Measurements from ENCODE around the gene B3GAT2.
A peak's percentile ranks its signal among the peaks of the same experiment; 100 is the strongest.

Gene B3GAT2

DNA sequence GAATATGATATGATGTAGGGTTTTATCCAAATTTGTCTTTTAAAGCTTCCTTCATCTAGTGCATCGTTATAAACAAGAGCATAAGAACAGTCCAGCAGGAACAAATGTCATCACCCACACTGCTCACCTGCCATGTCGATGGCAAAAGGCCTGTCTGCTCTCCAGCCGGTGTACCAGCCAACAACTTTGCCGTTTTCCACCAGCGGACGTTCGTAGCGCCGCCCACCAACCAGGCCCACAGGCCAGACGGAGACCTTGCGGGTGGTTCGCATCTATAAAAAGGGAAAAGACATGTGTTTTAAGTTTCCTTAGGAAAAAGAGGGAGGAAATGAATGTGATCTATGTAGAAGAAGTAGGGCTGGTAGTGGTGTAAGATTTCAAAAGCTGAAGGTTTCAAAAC is 62.9 kb downstream of the B3GAT2 start:
- no peak for DNase-seq (ENCODE audit: low read depth in 2 of 2)

DNA sequence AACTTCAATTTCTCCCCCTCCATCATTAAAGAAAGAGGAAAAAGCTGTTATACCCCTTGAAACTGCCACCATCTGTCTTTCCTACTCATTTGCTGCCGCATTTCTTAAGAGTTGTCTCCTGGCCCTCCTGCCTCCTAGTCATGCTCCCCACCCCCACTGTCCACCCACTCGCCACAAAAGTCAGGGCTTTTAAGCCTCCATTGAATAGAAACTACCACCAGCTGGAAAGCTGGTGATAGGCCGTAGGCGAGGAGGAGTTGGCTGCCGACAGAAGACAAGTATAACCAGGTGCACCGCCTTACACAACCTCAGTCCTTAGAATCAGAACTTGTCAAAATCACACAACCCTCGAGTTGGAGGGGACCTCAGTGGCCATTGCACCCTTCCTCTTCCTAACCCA is 67.6 kb downstream of the B3GAT2 start:
- DNase-seq (ENCODE audit: low read depth in 2 of 2), result no peak

DNA sequence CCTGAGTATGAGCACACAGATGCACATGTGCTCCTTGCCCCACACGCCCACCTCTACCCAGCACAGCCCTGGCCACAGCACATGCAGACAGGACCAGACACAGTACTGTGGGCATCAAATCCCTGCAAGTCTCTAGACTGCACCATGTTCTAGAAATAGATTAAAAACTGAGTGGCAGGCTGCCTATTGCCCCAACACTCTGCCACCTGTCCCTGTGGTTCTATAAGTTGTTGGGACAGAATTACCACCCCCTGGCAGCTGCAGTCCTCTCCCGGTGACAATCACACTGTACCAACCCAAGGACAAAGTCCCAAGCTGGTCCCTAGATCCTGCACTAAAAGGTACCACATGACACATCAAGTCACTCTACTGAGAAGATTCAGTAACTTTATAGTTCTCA is 70.2 kb downstream of the B3GAT2 start:
- DNase-seq (ENCODE audit: low read depth in 2 of 2), result no peak

DNA sequence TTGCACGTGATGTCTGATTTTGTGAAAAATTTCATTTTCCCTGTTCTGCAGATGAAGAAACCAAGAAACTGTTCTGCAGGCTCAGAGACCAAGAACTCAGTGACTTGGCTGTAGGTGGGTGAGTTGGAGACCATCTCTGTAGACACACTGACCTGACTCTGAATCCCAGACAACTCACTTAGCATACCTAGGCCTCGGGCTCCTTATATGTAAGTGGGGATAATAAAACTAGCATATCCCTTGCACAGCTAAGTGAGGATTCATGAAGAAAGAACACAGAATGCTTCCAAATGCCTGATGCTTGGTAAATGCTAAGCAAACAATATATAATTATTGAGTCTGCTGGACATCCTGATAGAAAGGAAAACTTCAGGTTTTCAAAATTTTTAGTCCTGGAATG is 70.8 kb downstream of the B3GAT2 start:
- DNase-seq (ENCODE audit: low read depth in 2 of 2), result no peak

DNA sequence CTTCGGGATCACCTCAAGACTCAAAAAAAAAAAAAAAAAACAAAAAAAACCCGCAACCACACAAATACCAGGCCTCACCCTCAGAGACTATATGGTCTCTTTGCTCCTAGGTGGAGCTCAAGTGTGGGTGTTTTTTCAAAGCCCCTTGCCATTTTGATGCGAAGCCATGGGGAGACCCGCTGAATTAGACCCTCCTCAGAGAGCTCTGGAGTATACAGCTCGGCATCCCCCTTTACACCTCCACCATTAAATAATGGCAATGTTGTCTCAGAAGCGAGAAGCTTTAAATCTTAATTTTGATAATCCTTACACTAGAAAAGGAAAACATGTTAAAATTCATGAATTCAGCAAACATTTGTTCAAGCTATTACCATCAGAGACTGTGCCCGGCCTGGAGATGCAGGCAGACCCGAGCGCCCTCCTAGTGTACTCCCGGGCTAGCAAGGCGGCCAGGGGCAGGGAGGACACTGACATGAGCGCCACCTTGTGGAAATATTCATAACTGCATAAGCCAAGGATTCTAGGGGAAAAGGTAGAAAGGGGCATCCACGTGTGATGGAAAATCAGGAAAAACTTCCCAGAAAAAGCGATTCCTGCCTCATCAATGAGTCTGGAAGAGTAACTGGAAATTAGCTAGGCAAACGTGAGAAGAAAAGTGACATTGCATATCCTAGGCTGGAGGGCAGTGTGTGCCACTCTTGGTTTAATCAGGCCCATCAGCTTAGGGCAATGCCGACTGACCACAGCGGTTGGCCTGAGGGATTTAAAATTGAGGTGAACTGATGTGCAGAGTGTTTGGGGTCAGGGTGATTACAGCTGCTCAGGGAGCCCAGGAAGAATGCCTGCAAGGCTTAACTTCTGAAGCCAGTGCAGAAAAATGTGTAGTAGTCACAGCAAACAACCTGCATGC is 72.5 kb downstream of the B3GAT2 start:
- peak; percentile 6 to 8 for DNase-seq (ENCODE audit: low read depth in 2 of 2)

DNA sequence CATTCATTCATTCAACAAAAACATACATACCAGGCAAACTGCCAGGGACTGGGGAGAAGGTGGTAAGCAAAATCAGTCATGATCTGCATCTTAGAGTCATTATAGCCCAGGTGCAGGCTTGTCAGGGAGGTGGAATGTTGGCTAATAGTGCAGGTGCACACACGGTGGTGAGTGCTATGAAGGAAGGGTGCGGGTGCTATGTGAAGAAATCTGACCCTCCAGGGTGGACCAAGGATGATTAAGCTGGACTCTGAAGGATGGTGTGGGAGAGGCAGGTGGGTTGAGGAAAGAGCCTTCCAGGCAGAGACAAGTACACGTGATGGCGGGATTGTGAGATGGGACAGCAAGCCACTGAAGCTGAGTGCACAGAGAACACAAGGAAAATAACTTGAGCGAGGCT is 77.4 kb downstream of the B3GAT2 start:
- no peak for DNase-seq (ENCODE audit: low read depth in 2 of 2)

DNA sequence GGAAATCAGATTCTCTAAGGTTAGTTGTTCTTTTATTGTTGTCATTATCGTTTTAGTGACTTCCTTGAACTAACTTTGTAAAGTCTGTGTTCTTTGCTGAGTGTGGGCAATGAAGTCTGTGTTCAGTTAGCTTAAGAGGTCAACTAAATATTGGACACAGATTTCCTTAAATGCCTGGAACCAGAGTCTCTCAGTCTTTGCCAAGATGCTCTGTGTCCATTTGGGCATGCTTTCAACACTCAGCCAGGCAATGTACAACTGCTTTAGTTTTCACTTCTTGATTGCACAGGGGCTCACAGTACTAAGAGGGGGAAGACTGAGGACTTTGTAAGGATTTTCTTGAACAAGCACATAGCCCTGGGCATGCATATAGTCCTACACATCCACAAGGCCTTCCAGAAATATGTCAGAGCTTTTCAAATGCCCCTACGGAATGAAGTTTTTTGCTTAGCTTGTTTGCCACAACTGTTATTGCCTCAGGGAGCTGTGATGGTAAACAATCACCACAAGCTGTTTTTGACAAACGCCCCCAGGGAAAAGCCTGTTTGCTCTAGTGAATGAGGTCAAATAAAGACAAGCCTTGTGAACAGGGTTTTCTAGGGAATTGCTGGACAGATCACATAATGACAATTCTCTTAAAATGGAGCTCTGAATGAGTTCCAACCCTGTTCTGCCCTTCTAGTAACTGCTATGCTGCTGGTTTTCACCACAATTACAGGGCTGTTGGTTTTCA is 82.5 kb downstream of the B3GAT2 start:
- no peak for DNase-seq (ENCODE audit: low read depth in 2 of 2)

DNA sequence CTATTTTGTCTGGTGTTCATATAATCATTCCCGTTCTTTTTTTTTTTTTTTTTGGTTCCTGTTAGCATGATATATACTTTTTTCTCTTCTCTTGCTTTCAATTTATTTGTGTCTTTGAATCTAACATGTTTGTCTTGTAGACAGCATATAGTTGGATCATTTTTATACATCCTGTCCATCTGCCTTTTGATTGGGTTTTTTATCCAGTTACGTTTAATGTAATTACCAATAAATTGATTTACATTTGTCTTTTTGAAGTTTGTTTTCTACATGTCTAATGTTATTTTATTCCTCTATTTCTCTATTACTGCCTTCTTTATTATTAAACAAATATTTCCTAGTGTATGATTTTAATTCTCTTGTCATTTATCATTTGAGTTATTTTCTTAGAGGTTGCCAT is 84.4 kb downstream of the B3GAT2 start:
- DNase-seq (ENCODE audit: low read depth in 2 of 2), result no peak

DNA sequence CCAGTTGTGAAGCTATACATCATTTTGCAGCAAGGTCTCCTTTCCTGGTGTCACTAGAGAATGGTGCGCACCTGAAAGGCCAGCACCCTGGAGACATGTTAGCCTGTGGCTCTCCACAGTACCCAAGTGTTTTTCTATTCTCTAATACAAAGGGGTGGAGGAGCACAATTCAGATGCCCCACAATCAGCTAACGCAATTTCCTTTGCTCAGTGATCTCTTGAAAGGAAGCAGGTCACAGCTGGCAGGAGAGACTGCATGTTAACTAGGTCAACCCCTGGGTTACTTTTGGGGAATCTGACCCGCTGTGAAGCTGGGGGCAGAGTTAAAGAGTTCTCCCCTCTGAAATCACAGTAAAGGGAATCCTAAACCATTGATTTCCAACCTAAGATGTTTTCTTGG is 92.5 kb downstream of the B3GAT2 start:
- no peak for DNase-seq (ENCODE audit: low read depth in 2 of 2)

DNA sequence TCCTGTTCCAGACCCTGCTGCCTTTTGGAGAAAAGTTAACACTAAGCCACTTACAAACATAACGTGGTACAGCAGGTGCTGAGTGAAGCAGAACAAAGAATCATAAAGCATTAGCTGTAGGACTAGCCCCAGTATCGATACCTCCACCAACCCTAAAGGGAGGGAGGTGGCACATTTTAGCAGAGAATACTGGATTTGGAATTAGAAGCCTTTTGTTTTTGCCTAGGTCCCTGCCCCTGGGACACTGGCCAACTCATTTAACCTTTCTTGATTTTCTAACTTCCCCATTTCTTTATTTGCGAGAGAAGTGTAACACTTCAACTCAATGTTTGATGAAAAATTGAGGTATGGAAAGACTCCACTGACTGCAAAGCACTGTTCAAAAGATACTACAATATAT is 93.5 kb downstream of the B3GAT2 start:
- DNase-seq (ENCODE audit: low read depth in 2 of 2), result no peak

DNA sequence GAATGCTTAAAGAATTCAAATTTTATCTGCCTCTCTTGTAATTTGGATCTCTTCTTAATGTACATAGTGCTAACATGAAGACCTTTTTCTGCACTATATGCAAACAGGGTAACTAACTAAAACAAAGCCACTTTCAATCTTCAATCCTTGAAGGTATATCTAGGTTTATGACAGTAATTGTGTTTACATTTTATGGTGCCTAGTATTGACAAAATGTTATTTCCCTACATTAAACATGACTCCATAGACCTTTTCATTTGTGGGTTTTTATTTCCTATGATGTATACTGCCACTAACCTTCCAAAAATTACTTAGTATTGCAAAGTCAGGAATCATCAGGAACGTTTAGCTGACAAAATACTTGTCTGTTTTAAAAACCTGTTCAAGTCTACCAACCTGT is 95.9 kb downstream of the B3GAT2 start:
- DNase-seq (ENCODE audit: low read depth in 2 of 2), result no peak

DNA sequence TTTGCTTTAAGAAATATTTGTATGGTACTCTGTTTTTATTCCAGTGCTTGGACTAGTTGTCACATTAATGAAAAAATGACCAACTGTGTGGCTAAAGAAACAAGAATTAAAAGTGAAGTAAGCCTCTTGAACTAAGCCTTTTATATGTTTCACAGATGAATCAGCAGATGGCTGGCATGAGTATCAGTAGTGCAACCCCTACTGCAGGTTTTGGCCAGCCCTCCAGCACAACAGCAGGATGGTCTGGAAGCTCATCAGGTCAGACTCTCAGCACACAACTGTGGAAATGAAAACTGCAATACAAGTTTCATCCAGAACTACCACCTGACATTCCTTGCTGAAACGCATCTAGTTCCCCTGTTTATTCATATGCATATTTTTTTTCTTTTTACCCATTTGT is 96.8 kb downstream of the B3GAT2 start:
- no peak for DNase-seq (ENCODE audit: low read depth in 2 of 2)

DNA sequence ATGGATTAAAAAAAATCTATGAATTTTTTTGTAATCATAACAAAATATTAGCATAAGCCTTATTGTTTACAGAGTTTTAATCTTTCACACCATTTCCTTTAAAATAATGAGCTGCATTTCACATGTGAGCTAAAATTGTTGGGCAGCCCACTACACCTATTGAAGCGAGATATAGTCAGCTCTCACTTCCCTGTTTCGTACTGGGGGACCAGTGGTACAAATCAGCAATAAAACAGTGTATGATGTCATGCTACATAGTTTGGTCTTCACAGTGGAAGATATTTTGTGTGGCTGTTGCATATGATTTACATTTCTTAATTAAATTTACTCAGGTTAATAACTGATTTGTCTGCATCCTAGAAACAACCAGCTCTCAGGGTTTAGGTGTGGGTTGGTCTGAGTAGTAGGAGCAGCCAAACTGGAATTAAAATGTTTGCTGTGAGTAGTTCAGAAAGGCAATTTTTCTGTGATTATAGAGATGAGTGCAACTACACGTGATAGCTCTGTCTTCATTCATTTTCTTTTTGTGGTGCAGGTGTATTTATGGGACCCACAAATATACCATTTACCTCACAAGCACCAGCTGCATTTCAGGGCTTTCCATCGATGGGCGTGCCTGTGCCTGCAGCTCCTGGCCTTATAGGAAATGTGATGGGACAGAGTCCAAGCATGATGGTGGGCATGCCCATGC is 99.3 kb downstream of the B3GAT2 start:
- no peak for DNase-seq (ENCODE audit: low read depth in 2 of 2)

DNA sequence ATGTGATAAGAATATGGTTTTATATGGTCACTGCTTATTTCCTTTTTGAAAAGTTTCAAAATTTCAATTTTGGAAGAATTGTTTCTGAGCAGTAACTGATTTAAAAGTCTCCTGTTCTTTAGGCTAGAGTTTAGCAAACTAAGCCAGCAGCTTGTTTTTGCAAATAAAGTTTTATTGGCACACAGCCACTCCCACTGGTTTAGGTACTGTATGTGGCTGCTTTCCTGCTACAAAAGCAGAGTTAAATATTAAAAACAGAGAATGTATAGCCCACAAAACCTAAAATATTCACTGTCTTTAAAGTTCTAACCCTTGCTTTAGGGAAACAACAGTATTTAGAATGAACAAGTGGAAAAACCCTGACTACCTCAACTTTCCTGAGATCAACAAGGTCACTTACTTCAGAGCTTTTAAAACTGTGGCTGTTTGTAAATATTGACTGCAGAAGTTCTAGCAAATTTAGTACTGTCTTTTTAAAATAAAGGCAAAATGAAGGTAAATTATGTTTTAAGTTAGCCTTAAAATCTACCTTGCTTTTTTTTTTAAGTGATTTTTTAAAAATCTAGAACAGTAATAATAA is 104.1 kb downstream of the B3GAT2 start:
- no peak for DNase-seq (ENCODE audit: low read depth in 2 of 2)

DNA sequence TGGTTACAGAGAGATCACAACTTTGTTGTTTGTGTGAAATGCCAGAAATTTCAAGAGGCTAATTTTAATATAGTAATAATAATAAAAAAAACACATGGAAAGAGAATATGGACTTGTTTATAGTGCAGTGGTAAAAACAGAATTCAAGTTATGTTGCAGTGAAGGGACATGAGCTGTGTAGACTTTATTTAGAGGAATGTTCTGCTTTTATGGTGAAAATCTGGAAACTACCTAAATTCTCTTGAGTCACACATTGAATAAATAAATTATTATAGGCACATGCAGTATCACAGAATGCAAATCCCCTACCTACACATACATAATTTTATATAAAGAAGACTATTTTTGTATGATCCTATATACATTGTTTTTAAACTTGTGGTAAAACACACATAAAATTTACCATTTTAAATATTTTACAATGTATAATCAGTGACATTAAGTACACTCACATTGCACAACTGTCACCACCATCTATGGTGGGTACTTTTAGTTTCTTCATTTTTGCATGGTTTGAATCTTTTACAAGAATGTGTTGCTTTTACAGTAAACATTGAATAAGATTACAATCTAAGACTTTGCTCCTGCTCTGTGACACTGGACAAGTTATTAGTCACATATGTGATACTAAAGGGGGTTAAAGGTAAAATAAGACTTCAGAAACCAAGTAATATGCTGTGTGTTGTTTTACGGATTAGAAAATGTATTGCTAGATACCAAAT is 107.4 kb downstream of the B3GAT2 start:
- no peak for DNase-seq (ENCODE audit: low read depth in 2 of 2)

DNA sequence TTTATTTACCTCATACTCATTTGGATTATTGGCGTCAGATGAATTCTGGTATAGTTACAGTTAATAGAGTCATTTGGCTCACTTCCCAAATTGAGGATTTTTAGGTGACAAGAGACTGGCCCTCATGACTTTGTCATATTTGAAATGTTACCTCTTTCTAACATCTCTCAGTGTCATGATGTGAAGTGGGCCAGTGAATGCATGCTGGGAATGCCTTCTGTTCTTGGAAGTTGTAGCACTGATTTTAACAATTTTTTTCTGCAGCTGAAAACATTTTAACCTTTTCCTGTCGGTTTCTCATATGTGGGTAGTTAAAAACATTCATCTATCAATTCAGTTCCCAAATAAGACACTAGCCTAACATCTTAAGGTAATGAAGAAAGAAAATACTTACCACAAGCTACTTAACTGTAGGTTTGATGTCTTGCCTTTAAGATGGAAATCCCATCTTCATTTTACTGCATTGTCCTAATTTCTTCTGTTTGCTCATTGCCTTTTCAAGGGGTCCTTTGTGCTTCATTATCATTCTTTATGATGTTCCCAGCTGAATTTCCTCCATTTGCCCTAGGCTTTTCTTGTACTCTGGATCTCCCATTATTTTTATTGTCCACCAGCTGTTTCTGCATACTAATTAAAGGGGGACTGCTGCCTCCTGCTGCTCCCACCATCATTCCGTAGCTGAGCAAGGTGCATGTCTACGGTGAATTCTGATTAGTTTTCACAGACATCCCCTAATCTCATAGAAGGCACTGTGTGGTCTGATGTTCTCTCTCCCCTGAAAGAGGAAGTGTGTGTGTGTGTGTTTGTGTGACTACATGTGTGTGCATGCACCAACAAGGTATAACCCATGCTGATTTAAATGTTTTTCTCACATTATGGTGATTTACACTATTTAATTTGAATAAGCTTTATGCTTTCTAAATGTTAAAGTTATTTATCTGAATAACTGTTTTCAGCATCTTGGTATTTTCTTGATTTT is 109.5 kb downstream of the B3GAT2 start:
- no peak for DNase-seq (ENCODE audit: low read depth in 2 of 2)

DNA sequence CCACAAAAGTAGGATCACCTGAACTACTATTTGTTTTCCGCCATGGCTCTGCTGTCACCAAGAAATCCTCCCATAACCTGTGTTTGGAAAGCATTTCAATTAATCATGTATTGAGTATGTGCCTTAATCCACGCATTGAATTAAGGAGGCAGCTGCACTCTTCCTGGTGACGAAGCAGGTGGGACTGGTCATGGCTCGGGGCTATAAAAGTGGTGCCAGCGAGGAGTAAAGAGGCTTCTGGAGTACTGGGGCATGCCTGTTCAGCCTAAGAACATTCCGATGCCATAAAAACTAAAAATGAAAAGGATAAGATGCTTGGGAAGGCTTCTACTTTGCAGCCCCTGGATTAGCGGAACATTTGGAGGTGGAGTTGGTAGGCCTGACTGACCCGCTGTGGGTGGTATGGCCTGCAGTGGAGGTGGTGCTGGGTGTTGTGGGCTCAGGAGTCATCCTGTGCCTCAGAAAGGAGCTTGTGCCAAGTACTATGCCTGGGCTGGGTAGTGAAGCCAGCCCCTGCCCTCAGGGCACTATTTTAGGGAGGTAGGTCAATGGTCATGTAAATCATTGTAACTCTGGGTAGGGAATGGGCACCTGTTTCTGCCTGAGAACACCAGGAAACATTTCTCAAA is 110.5 kb downstream of the B3GAT2 start:
- DNase-seq (ENCODE audit: low read depth in 2 of 2), result no peak

DNA sequence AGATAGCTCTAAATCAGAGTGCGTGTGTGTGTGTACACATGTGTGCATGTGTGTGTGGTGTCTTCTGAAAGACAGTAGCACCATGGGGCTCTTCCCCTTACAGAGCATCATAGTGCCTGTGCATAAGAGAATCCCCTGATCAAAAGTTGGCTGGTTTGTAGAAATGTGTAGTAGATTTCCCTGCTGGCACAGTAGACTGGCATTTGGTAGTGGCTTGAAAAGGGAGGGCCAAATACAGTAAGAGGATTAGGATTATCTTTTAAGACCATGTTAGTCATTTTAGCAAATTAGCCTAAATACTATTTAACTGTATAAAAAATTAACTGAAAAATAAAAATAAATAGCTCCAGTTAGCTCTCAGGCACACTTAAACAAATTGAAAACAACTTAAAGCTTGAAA is 112.6 kb downstream of the B3GAT2 start:
- DNase-seq (ENCODE audit: low read depth in 2 of 2), result no peak

DNA sequence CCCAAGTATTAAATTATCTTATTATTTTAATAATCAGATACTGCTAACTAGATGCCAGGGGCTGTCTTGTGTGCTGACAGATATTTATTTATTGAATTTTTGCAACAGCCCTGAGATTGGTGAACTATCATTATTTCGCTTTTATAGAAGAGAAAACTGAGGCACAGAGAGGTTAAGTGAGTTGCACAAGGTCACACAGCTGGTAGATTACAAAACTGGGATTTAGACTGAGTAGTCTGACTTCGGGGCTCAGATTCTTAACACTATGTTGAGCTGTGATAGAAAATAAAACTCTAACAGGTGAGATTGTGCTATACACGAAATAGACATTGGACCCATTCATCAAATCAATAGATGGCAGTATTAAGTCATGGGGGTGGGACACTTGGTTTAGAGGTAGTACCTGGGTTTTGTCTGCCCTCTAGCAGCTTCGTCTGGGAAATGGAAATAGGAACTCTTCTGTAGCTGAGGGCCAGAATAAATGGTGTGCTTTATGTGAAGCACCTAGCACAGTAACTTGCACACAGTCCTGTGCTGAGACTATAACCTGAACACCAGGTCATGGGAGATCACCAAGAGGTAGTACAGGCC is 113.4 kb downstream of the B3GAT2 start:
- no peak for DNase-seq (ENCODE audit: low read depth in 2 of 2)

DNA sequence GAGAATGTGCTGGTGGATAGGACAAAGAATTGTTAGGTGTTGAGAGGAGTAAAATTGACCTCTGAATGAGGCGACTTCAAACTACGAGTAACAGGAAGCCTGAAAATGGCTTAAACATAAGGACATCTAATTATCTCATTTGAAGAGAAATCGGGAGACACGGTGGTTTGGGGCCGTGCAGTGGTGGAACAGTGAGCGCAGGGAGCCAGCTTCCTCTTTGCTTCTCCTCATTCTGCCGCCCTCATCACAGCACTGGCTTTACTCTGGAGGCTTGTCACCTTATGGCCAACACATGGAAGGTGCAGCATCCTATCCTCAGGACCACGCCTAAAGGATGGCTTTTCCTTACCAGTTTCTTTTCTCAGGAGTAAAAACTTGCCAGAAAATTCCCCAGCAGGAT is 114.3 kb downstream of the B3GAT2 start:
- no peak for DNase-seq (ENCODE audit: low read depth in 2 of 2)

Data from fibroblast of skin of left biceps (primary cell).